ENCODE data around the gene SMIM45.

SMIM45 gene

DNA sequence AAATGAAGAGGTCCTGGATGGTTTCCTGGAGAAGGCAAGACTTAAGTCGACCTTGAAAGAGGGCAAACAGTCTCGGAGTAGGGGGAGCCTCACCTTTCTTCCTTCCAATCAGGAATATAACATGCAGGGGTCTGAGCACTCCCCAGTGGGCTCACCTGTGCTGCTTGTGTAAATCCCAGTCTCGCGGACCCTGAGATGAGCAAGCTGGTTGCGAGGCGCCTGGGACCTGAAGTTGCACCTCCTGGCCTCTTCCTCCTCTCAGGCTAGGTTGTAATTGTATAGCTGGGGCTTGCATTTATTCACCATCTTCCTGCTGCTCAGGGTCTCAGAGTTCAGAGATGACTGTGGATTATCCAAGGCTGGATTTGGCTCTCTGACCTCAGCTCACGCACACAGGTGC lies 39.2 kb downstream of the SMIM45 start:
- Histone ChIP-seq H3K79me2 (ENCODE audit: insufficient read depth, low read length) (no peaks in the 10 kb centered on the region), H3K9ac (ENCODE audit: low read length) (no peak overlapping the region), H4K20me1 (ENCODE audit: insufficient read depth, low read length) (no peaks in the 10 kb centered on the region), H3K27me3 (ENCODE audit: insufficient read depth, low read length) (peaks cover 19% of the 10 kb centered on the region), H2AFZ (ENCODE audit: low read length) (no peak overlapping the region), H3K9me3 (ENCODE audit: low read length) (no peaks in the 10 kb centered on the region), H3F3A (ENCODE audit: insufficient read depth, low read length) (no peaks in the 10 kb centered on the region), H3K4me2 (ENCODE audit: low read length) (no peak overlapping the region), H3K36me3 (ENCODE audit: insufficient read depth, low read length) (no peaks in the 10 kb centered on the region), H3K27ac (ENCODE audit: low read depth, low read length, poor library complexity, severe bottlenecking) (no peak overlapping the region), H3K4me1 (ENCODE audit: insufficient read depth, low read length, severe bottlenecking) (no peaks in the 10 kb centered on the region), H3K4me3 (ENCODE audit: low read depth, low read length, poor library complexity, severe bottlenecking) (no peak overlapping the region), H3K9me2 (ENCODE audit: low read depth, low read length) (no peaks in the 10 kb centered on the region)
- TF ChIP-seq, protein P1, sequence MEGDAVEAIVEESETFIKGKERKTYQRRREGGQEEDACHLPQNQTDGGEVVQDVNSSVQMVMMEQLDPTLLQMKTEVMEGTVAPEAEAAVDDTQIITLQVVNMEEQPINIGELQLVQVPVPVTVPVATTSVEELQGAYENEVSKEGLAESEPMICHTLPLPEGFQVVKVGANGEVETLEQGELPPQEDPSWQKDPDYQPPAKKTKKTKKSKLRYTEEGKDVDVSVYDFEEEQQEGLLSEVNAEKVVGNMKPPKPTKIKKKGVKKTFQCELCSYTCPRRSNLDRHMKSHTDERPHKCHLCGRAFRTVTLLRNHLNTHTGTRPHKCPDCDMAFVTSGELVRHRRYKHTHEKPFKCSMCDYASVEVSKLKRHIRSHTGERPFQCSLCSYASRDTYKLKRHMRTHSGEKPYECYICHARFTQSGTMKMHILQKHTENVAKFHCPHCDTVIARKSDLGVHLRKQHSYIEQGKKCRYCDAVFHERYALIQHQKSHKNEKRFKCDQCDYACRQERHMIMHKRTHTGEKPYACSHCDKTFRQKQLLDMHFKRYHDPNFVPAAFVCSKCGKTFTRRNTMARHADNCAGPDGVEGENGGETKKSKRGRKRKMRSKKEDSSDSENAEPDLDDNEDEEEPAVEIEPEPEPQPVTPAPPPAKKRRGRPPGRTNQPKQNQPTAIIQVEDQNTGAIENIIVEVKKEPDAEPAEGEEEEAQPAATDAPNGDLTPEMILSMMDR (IDR thresholded peaks at IDR 0.05; ENCODE audit: low read length), result no peak
- no peak for TF ChIP-seq EZH2 (IDR thresholded peaks at IDR 0.05; ENCODE audit: borderline replicate concordance, low read length)

DNA sequence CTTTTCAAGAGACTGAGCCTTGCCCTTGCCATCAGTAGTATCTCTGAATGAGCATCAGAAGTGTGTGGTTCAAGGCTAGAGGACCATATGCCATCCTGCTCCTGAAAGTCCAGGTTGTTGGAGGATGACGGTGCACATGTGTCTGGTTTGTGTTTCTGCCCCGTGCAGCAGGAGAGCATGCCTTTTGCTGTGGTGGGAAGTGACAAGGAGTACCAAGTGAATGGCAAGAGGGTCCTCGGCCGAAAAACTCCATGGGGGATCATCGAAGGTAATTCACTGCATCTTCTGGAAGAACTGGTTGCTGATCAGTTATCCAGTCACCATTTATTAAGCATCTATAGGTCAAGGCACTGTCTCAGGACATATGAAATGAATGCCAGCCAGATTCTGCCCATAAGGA lies 40.5 kb downstream of the SMIM45 start:
- Histone ChIP-seq H3K9me3 (ENCODE audit: low read length) (no peaks in the 10 kb centered on the region), H3K27ac (ENCODE audit: low read depth, low read length, poor library complexity, severe bottlenecking) (no peak overlapping the region), H3K36me3 (ENCODE audit: insufficient read depth, low read length) (no peaks in the 10 kb centered on the region), H3K27me3 (ENCODE audit: insufficient read depth, low read length) (peaks cover 24% of the 10 kb centered on the region), H4K20me1 (ENCODE audit: insufficient read depth, low read length) (no peaks in the 10 kb centered on the region), H3K79me2 (ENCODE audit: insufficient read depth, low read length) (no peaks in the 10 kb centered on the region), H3K4me1 (ENCODE audit: insufficient read depth, low read length, severe bottlenecking) (no peaks in the 10 kb centered on the region), H3K9ac (ENCODE audit: low read length) (no peak overlapping the region), H2AFZ (ENCODE audit: low read length) (no peak overlapping the region), H3K4me3 (ENCODE audit: low read depth, low read length, poor library complexity, severe bottlenecking) (no peak overlapping the region), H3K9me2 (ENCODE audit: low read depth, low read length) (no peaks in the 10 kb centered on the region), H3K4me2 (ENCODE audit: low read length) (no peak overlapping the region), H3F3A (ENCODE audit: insufficient read depth, low read length) (no peaks in the 10 kb centered on the region)
- no peak for TF ChIP-seq EZH2 (IDR thresholded peaks at IDR 0.05; ENCODE audit: borderline replicate concordance, low read length)
- TF ChIP-seq, protein P1 (IDR thresholded peaks at IDR 0.05; ENCODE audit: low read length), result no peak

DNA sequence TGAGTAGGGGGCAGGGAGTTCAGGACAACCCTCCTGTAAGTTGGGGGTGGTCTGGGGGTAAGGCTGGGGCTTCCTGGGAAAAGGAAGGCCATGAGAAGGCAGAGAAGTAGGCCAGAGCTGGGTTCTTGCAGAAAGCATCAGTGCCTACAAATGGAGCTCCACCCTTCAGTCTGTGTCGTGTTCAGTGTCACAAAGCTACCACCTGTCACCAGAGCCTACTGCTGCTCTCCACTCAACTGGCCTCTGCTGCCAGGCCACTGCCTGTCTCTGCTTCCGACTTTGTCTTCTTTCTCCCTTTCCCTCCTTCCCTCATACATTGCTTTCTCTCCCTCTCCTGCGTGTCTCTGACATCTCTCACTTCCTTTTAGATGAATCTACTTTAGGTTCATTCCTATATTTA lies 43.3 kb downstream of the SMIM45 start:
- no peak overlapping the region for H3K4me2 ChIP-seq (ENCODE audit: low read length)
- TF ChIP-seq EZH2 (IDR thresholded peaks at IDR 0.05; ENCODE audit: borderline replicate concordance, low read length), result no peak
- TF ChIP-seq, protein P1 (IDR thresholded peaks at IDR 0.05; ENCODE audit: low read length), result no peak

More for the DNA sequence above, 43.3 kb downstream of the SMIM45 start:
- Histone ChIP-seq H3F3A (ENCODE audit: insufficient read depth, low read length) (no peaks in the 10 kb centered on the region), H3K4me3 (ENCODE audit: low read depth, low read length, poor library complexity, severe bottlenecking) (no peak overlapping the region), H3K9me3 (ENCODE audit: low read length) (no peaks in the 10 kb centered on the region), H3K79me2 (ENCODE audit: insufficient read depth, low read length) (no peaks in the 10 kb centered on the region), H3K9ac (ENCODE audit: low read length) (no peak overlapping the region), H2AFZ (ENCODE audit: low read length) (no peak overlapping the region), H3K27me3 (ENCODE audit: insufficient read depth, low read length) (peaks cover 10% of the 10 kb centered on the region; the same call in 1 of the 2 replicates), H3K9me2 (ENCODE audit: low read depth, low read length) (no peaks in the 10 kb centered on the region), H3K36me3 (ENCODE audit: insufficient read depth, low read length) (no peaks in the 10 kb centered on the region), H4K20me1 (ENCODE audit: insufficient read depth, low read length) (no peaks in the 10 kb centered on the region), H3K27ac (ENCODE audit: low read depth, low read length, poor library complexity, severe bottlenecking) (no peak overlapping the region), H3K4me1 (ENCODE audit: insufficient read depth, low read length, severe bottlenecking) (peaks cover 12% of the 10 kb centered on the region)

All from OCI-LY1 (cell line).